SK-N-SH (cell line): ENCODE results near the gene OR52L1. TPM values are rescaled to one million over a fixed set of nuclear protein-coding genes. Genes with fewer than 3 reads are reported as not detected.

Experiments used
- CTCF ChIA-PET: fragments of 300-600, 350-600 bp; formaldehyde crosslinking; extraction: SDS; loops from one replicate; lab custom pipeline; 2021; lab: Yijun Ruan, JAX
- POLR2A ChIA-PET: fragments of 350-600 bp; sonication (Branson Sonifier 250); formaldehyde crosslinking; extraction: SDS; loops from one replicate; lab custom pipeline; 2020; ENCODE audit warnings: antibody characterized with exemption, inconsistent platforms; lab: Yijun Ruan, JAX
- DNase-seq: peaks from one replicate; pipeline ENCODE4 v3.0.0; 2012
- H2AFZ ChIP-seq: fragments of 200-600 bp; sonication (generic); 2 replicates; pipeline ENCODE4 v1.8.1; 2016; ENCODE audit warnings: antibody characterized with exemption, mild to moderate bottlenecking, low read depth
- H3F3A ChIP-seq: fragments of 200-600 bp; sonication (generic); replicated peaks from 2 replicates; pipeline ENCODE3; 2016; ENCODE audit warnings: antibody characterized with exemption, mild to moderate bottlenecking; ENCODE audit not compliant: insufficient read depth
- H3K27ac ChIP-seq, 2 experiments: fragments of 200-500 bp in 1 of 2; fragments of 200-600 bp in 1 of 2; sonication (Bioruptor generic) in 1 of 2; sonication (generic), shearing (Covaris generic) in 1 of 2; 2 replicates each; pipeline versions ENCODE4 v1.5.1 to v1.6.1; 2014 to 2016; ENCODE audit warnings: low read depth in 2 of 2, inconsistent platforms in 1 of 2, low read length in 1 of 2, mild to moderate bottlenecking in 1 of 2, mixed read lengths in 1 of 2
- H3K27me3 ChIP-seq: fragments of 200-600 bp; sonication (generic), shearing (Covaris generic); 2 replicates; pipeline ENCODE4 v1.6.1; 2016; ENCODE audit warnings: mixed run types; ENCODE audit not compliant: insufficient read depth
- H3K36me3 ChIP-seq, 2 experiments: fragments of 200-500 bp in 1 of 2; fragments of 200-600 bp in 1 of 2; sonication (Bioruptor generic) in 1 of 2; sonication (generic) in 1 of 2; replicated peaks in 1 of 2; 2 replicates each; pipeline versions ENCODE3 to v1.5.1; 2014 to 2016; ENCODE audit warnings: low read length in 1 of 2, mild to moderate bottlenecking in 1 of 2; ENCODE audit not compliant: insufficient read depth in 2 of 2, control insufficient read depth in 1 of 2
- H3K4me1 ChIP-seq, 2 experiments: fragments of 200-500 bp in 1 of 2; fragments of 200-600 bp in 1 of 2; sonication (Bioruptor generic) in 1 of 2; sonication (generic), shearing (Covaris generic) in 1 of 2; 2 replicates each; pipeline versions ENCODE4 v1.5.1 to v1.6.1; 2014 to 2016; ENCODE audit warnings: low read depth in 1 of 2, low read length in 1 of 2, mixed run types in 1 of 2; ENCODE audit not compliant: insufficient read depth in 2 of 2, control insufficient read depth in 1 of 2
- H3K4me2 ChIP-seq: fragments of 200-600 bp; sonication (generic), shearing (Covaris generic); 2 replicates; pipeline ENCODE4 v1.6.1; 2017; ENCODE audit warnings: mixed run types
- H3K4me3 ChIP-seq, 2 experiments: fragments of 200-500 bp in 1 of 2; fragments of 200-600 bp in 1 of 2; sonication (Bioruptor generic) in 1 of 2; sonication (generic), shearing (Covaris generic) in 1 of 2; 2 replicates each; pipeline versions ENCODE4 v1.5.1 to v1.8.1; 2014 to 2016; ENCODE audit warnings: low read depth in 2 of 2, inconsistent platforms in 1 of 2, low read length in 1 of 2, mild to moderate bottlenecking in 1 of 2, mixed read lengths in 1 of 2, moderate library complexity in 1 of 2
- H3K79me2 ChIP-seq: fragments of 200-600 bp; sonication (generic); 2 replicates; pipeline ENCODE4 v1.8.1; 2017; ENCODE audit warnings: mild to moderate bottlenecking; ENCODE audit not compliant: insufficient read depth
- H3K9ac ChIP-seq: fragments of 200-600 bp; sonication (generic); 2 replicates; pipeline ENCODE4 v1.6.1; 2017; ENCODE audit warnings: mixed run types
- H3K9me2 ChIP-seq: fragments of 200-600 bp; sonication (generic); 2 replicates; pipeline ENCODE4 v1.6.1; 2017; ENCODE audit warnings: mixed run types
- H3K9me3 ChIP-seq: fragments of 200-600 bp; sonication (generic); 2 replicates; pipeline ENCODE4 v1.6.1; 2017; ENCODE audit warnings: mixed run types, mild to moderate bottlenecking, moderate library complexity
- H4K20me1 ChIP-seq: fragments of 200-600 bp; sonication (generic); 2 replicates; pipeline ENCODE4 v1.6.1; 2017; ENCODE audit warnings: mild to moderate bottlenecking, mixed run types; ENCODE audit not compliant: insufficient read depth
- ELF1 ChIP-seq: IDR thresholded peaks from 2 replicates; pipeline ENCODE4 v1.4.0; 2012
- EP300 ChIP-seq, 2 experiments: IDR thresholded peaks; 2 replicates each; pipeline versions ENCODE4 v1.4.0 to v1.6.1; 2012; ENCODE audit warnings: borderline replicate concordance in 1 of 2, low read depth in 1 of 2, low read length in 1 of 2
- EZH2phosphoT487 ChIP-seq: fragments of 200-600 bp; sonication (generic); IDR thresholded peaks from 2 replicates; pipeline ENCODE4 v1.6.1; 2017; ENCODE audit warnings: low read depth, mixed run types, mild to moderate bottlenecking, antibody characterized with exemption, moderate library complexity, borderline replicate concordance
- FOSL2 ChIP-seq: IDR thresholded peaks from 2 replicates; pipeline ENCODE4 v1.4.0; 2012; ENCODE audit warnings: low read depth, mild to moderate bottlenecking, moderate library complexity, borderline replicate concordance
- FOXJ3 ChIP-seq: sonication (generic); formaldehyde crosslinking; IDR thresholded peaks from 2 replicates; pipeline ENCODE4 v1.5.1; 2020; ENCODE audit warnings: mild to moderate bottlenecking, missing genetic modification reagents
- JUND ChIP-seq: IDR thresholded peaks from 2 replicates; pipeline ENCODE4 v1.4.0; 2012
- MXI1 ChIP-seq: IDR thresholded peaks from 2 replicates; pipeline ENCODE4 v1.6.1; 2012; ENCODE audit warnings: mild to moderate bottlenecking, low read depth, low read length, improper control_type of control experiment
- NRF1 ChIP-seq: IDR thresholded peaks from 2 replicates; pipeline ENCODE4 v1.6.1; 2012; ENCODE audit warnings: low read depth, mild to moderate bottlenecking, low read length
- POLR2AphosphoS5 ChIP-seq: IDR thresholded peaks from 2 replicates; pipeline ENCODE4 v1.6.1; 2012; ENCODE audit warnings: low read depth, low read length
- RAD21 ChIP-seq: IDR thresholded peaks from 2 replicates; pipeline ENCODE4 v1.6.1; 2012; ENCODE audit warnings: mild to moderate bottlenecking, low read length
- RCOR1 ChIP-seq: fragments of 150-350 bp; IDR thresholded peaks from 2 replicates; pipeline ENCODE4 v1.6.1; 2017; ENCODE audit warnings: antibody characterized with exemption, low read length
- RFX5 ChIP-seq: IDR thresholded peaks from 2 replicates; pipeline ENCODE4 v1.6.1; 2012; ENCODE audit warnings: mild to moderate bottlenecking, improper control_type of control experiment, low read length
- TAF1 ChIP-seq: IDR thresholded peaks from 2 replicates; pipeline ENCODE4 v1.6.1; 2012; ENCODE audit warnings: low read depth, mild to moderate bottlenecking, low read length, moderate library complexity, borderline replicate concordance
- TEAD4 ChIP-seq: IDR thresholded peaks from 2 replicates; pipeline ENCODE4 v1.4.0; 2012; ENCODE audit warnings: mild to moderate bottlenecking, borderline replicate concordance; ENCODE audit not compliant: insufficient read depth
- YY1 ChIP-seq: IDR thresholded peaks from 2 replicates; pipeline ENCODE4 v1.4.0; 2012; ENCODE audit warnings: low read depth, mild to moderate bottlenecking
- WGBS: methylation state at CpG from one replicate; pipeline ENCODE4 v1.1.6; 2017; ENCODE audit warnings: low lambda C conversion rate; 5-methylcytosine and 5-hydroxymethylcytosine counted together
- polyA plus RNA-seq, 3 experiments: library from polyadenylated mRNA; depleted of rRNA; stranded (reverse); fragments of >200 nt; gene quantifications; 2 replicates each; pipeline ENCODE4 v1.2.3, GENCODE V29; 2012
- small RNA-seq, 7 experiments: library from RNA; depleted of rRNA; stranded (forward); fragments of <200 nt; gene quantifications; one replicate each; pipeline ENCODE3, GENCODE V24; 2012
- TF ChIP-seq, protein P1 (sequence below): IDR thresholded peaks from 2 replicates; pipeline ENCODE4; 2012

The OR52L1 gene
- polyA plus RNA-seq, 1 of the 3 experiments (the other 2 are of a cell fraction), result not detected

DNA sequence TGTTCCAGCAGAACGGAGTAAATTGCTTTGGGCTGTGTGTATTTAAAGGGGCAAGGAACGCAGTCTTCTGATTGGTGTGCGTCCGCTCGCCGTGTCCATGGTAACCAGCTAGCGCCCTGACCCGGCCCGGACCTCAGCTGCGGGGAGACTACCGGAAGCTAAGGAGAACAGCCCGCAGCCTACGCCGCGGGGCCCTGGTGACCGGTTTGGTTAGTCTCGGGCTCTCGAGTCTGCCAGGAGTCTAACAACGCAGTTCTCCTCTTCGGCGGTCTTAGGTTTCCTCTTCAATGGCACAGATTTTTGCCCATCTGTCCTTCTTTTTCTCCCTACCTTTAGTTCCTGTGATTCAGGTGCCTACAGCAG is 48.2 kb downstream of the OR52L1 start:
- Histone ChIP-seq H3K4me3 (no peak overlapping the region), H2AFZ (no peak overlapping the region), H3K9me3 (no peaks in the 10 kb centered on the region)
- WGBS, result 18% methylated on average over 10 of the region's 21 CpGs
- TF ChIP-seq ELF1 (no peak), EZH2phosphoT487 (no peak), YY1 (no peak), TEAD4 (no peak), RCOR1 (no peak), MXI1 (no peak), RFX5 (no peak), POLR2AphosphoS5 (no peak), FOSL2 (no peak), EP300 (IDR thresholded peaks at IDR 0.05; ENCODE audit: borderline replicate concordance in 1 of 2, low read depth in 1 of 2, low read length in 1 of 2) (no peak), RAD21 (no peak), FOXJ3 (CRISPR knock-in tag) (no peak), NRF1 (no peak), JUND (no peak)
- TF ChIP-seq, protein P1, sequence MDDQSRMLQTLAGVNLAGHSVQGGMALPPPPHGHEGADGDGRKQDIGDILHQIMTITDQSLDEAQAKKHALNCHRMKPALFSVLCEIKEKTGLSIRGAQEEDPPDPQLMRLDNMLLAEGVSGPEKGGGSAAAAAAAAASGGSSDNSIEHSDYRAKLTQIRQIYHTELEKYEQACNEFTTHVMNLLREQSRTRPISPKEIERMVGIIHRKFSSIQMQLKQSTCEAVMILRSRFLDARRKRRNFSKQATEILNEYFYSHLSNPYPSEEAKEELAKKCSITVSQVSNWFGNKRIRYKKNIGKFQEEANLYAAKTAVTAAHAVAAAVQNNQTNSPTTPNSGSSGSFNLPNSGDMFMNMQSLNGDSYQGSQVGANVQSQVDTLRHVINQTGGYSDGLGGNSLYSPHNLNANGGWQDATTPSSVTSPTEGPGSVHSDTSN, result no peak
- TF ChIP-seq, all 33 proteins: peak for 0
- Histone ChIP-seq H3K9me2 (no peaks in the 10 kb centered on the region), H3K36me3 (no peaks in the 10 kb centered on the region), H4K20me1 (no peaks in the 10 kb centered on the region), H3F3A (no peaks in the 10 kb centered on the region), H3K27me3 (peaks cover 7% of the 10 kb centered on the region; the same call in 1 of the 2 replicates), H3K79me2 (no peaks in the 10 kb centered on the region), H3K4me2 (no peak overlapping the region), H3K27ac (no peak overlapping the region), H3K9ac (no peak overlapping the region), H3K4me1 (no peaks in the 10 kb centered on the region)
- POLR2A ChIA-PET, result no interaction called here
- DNase-seq, result no peak
- CTCF ChIA-PET, result interaction anchor here (1.2 kb wide), 1 partner anchor 48 kb away, joined by 3 read pairs; no protein-coding TSS in a partner anchor

DNA sequence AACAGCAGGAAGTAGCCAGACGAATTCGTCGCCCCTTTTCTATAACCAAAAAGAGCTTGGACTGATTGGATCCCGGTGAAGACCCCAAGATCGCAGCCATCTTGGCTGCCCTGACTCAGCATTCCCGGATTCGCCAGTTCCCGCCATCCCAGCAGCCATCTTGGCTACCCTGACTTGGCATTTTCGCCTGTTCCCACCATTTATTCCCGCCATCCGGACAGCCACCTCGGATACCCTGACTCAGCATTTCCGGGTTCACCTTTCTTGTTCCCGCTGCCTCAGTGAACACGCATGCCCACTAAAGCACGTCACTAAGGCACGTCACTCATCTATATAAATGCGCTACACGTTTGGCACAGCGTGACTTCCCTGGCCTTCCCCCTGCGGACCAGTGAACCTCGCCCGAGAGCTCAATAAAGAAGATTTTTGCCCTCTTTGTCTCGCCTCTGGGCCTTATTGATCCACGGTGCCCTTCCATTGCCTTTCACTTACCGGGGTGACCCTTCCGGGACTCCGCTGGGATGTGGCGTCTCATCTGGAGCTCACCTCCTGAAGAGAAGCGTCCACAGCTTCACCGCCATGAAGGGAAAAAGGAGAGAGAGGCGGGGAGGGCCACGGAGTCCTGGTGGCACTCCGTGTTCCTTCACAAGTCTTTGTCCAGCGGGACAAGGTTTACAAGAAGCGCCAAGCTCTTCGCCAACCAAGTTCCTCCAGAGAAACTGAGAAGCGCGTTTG is 48.8 kb downstream of the OR52L1 start:
- 26% methylated on average over 36 of the region's 39 CpGs for WGBS
- no peaks in the 10 kb centered on the region for H3K36me3 ChIP-seq
- H3K27ac ChIP-seq, result no peak overlapping the region
- H3K79me2 ChIP-seq, result no peaks in the 10 kb centered on the region
- no peaks in the 10 kb centered on the region for H4K20me1 ChIP-seq
- no peaks in the 10 kb centered on the region for H3F3A ChIP-seq
- TF ChIP-seq TAF1, result no peak
- no peak for TF ChIP-seq FOXJ3 (CRISPR knock-in tag)
- DNase-seq, result no peak
- H3K9ac ChIP-seq, result no peak overlapping the region
- H3K27me3 ChIP-seq, result peaks cover 12% of the 10 kb centered on the region; the same call in 1 of the 2 replicates
- H3K4me2 ChIP-seq, result no peak overlapping the region
- H3K9me3 ChIP-seq, result no peaks in the 10 kb centered on the region
- no peak overlapping the region for H2AFZ ChIP-seq
- H3K4me3 ChIP-seq, result no peak overlapping the region
- no peaks in the 10 kb centered on the region for H3K4me1 ChIP-seq
- H3K9me2 ChIP-seq, result no peaks in the 10 kb centered on the region
- ChIA-PET CTCF (interaction anchor here (1.2 kb wide), 1 partner anchor 47 kb away, joined by 3 read pairs; no protein-coding TSS in a partner anchor), POLR2A (no interaction called here)

Small RNA genes lying within 50 kb of the gene (small RNA-seq; reads per million reads assigned to genes)
- gene RNA5SP329, result 0 reads per million in 7 experiments

Other genes with a start within 250 kb of the OR52L1 start
- 0.10 TPM in 1 of 2 replicates, not detected in the other for gene OR52N4, start 232.7 kb downstream of the OR52L1 start, polyA plus RNA-seq (2012; rRNA removed)
- not detected in 2 replicates for gene OR52N5, start 203.6 kb downstream of the OR52L1 start, polyA plus RNA-seq (2012; rRNA removed)
- not detected in 2 replicates for gene OR52N1, start 195.7 kb downstream of the OR52L1 start, polyA plus RNA-seq (2012; rRNA removed)
- gene OR52N2, start 178.1 kb downstream of the OR52L1 start, polyA plus RNA-seq (2012; rRNA removed), result not detected in 2 replicates
- gene OR52E6, start 145.1 kb downstream of the OR52L1 start, polyA plus RNA-seq (2012; rRNA removed), result not detected in 2 replicates
- gene OR52E8, start 129.3 kb downstream of the OR52L1 start, polyA plus RNA-seq (2012; rRNA removed), result not detected in 2 replicates
- gene OR52E4, start 106.4 kb downstream of the OR52L1 start, polyA plus RNA-seq (2012; rRNA removed), result not detected in 2 replicates
- gene OR52E5, start 93.8 kb downstream of the OR52L1 start, polyA plus RNA-seq (2012; rRNA removed), result not detected in 2 replicates
- not detected in 2 replicates for gene OR56A3, start 44.7 kb downstream of the OR52L1 start, polyA plus RNA-seq (2012; rRNA removed)
- gene OR56A5, start 18.5 kb downstream of the OR52L1 start, polyA plus RNA-seq (2012; rRNA removed), result not detected in 2 replicates
- not detected in 2 replicates for gene OR56A4, start 20.0 kb upstream of the OR52L1 start, polyA plus RNA-seq (2012; rRNA removed)
- not detected in 2 replicates for gene OR56A1, start 43.8 kb upstream of the OR52L1 start, polyA plus RNA-seq (2012; rRNA removed)
- gene OR56B4, start 120.7 kb upstream of the OR52L1 start, polyA plus RNA-seq (2012; rRNA removed), result not detected in 2 replicates
- not detected in 2 replicates for gene OR52B2, start 183.3 kb upstream of the OR52L1 start, polyA plus RNA-seq (2012; rRNA removed)
- gene OR52W1, start 212.2 kb upstream of the OR52L1 start, polyA plus RNA-seq (2012; rRNA removed), result not detected in 2 replicates
- gene C11orf42, start 218.6 kb upstream of the OR52L1 start, polyA plus RNA-seq (2012; rRNA removed), result not detected in 2 replicates
- gene FHIP1B, start 247.7 kb upstream of the OR52L1 start, polyA plus RNA-seq (2012; rRNA removed), result 26.3 and 38.2 TPM in 2 replicates